ENCODE data around the gene WNT5B.

The WNT5B gene

DNA sequence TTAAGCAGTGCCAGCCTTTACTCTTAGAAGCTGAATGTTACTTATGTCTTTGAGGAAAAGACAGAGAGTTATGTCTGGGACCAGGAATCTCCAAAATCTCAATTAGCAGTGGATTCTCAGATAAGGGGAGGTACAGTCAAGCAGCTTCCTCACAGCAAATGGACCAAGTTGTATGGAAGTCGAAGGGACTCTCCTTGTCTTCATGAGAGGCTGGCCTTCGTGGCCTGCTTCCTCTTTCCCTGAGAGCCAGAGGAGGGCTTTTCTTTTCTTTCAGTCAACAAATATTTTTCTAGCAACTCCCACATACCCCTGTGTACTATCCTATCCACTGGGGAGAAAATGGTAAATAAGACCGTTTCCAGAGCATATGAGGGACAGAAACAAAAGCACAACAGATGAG lies 6.6 kb upstream of the WNT5B start:
- no peak overlapping the region for H2BK12ac ChIP-seq (ENCODE audit: low read length)
- H3K9me3 ChIP-seq (replicated peaks in 1 of 2; ENCODE audit: control insufficient read depth in 2 of 2, insufficient read depth in 1 of 2, low read depth in 1 of 2, low read length in 2 of 2), result no peaks in the 10 kb centered on the region
- no peak overlapping the region for H2AFZ ChIP-seq (ENCODE audit: low read length)
- no CpG with 5 or more reads among the region's 3 CpGs for WGBS, 2 donors (ENCODE audit: extremely low coverage in 2 of 2, insufficient read length in 2 of 2, insufficient replicate concordance in 1 of 2)
- no peak overlapping the region for H2BK5ac ChIP-seq (ENCODE audit: low read length)
- H3K79me1 ChIP-seq (ENCODE audit: low read depth, low read length), result peaks cover 2% of the 10 kb centered on the region
- no peak overlapping the region for H4K8ac ChIP-seq (ENCODE audit: low read depth, low read length)
- no peak overlapping the region for H3K14ac ChIP-seq (ENCODE audit: low read length)
- no peak for DNase-seq (ENCODE audit: low spot score)
- H3K23ac ChIP-seq (ENCODE audit: low read depth, low read length, poor library complexity), result no peak overlapping the region
- no peak overlapping the region for H2BK15ac ChIP-seq (ENCODE audit: low read length)
- H3K36me3 ChIP-seq (replicated peaks in 1 of 2; ENCODE audit: control insufficient read depth in 2 of 2, insufficient read depth in 2 of 2, low read length in 2 of 2), result peaks cover 0 to 11% of the 10 kb centered on the region in 2 donors
- no peak overlapping the region for H2BK120ac ChIP-seq (ENCODE audit: low read depth, low read length)
- no peak overlapping the region for H3K9ac ChIP-seq (ENCODE audit: low read depth, low read length, poor library complexity)
- H3K4me2 ChIP-seq (ENCODE audit: insufficient read depth, low read length, poor library complexity, severe bottlenecking), result no peak overlapping the region
- no peak overlapping the region for H4K91ac ChIP-seq (ENCODE audit: low read depth, low read length, poor library complexity)
- H3K4me3 ChIP-seq (ENCODE audit: low read length in 2 of 2), result no peak overlapping the region
- no peak overlapping the region for H3K18ac ChIP-seq (ENCODE audit: low read length)
- peaks cover 0 to 10% of the 10 kb centered on the region in 2 donors for H3K4me1 ChIP-seq (ENCODE audit: control insufficient read depth in 2 of 2, insufficient read depth in 1 of 2, low read depth in 1 of 2, low read length in 2 of 2)
- no peak overlapping the region for H3K27ac ChIP-seq (replicated peaks; ENCODE audit: low read length)
- no peak overlapping the region for H2AK5ac ChIP-seq (ENCODE audit: low read depth, low read length)
- no peak overlapping the region for H3K4ac ChIP-seq (ENCODE audit: low read length)
- peaks cover 0 to 26% (median 4%) of the 10 kb centered on the region in 3 experiments for H3K27me3 ChIP-seq (ENCODE audit: control insufficient read depth in 3 of 3, insufficient read depth in 3 of 3, low read depth in 1 of 3, low read length in 3 of 3)

DNA sequence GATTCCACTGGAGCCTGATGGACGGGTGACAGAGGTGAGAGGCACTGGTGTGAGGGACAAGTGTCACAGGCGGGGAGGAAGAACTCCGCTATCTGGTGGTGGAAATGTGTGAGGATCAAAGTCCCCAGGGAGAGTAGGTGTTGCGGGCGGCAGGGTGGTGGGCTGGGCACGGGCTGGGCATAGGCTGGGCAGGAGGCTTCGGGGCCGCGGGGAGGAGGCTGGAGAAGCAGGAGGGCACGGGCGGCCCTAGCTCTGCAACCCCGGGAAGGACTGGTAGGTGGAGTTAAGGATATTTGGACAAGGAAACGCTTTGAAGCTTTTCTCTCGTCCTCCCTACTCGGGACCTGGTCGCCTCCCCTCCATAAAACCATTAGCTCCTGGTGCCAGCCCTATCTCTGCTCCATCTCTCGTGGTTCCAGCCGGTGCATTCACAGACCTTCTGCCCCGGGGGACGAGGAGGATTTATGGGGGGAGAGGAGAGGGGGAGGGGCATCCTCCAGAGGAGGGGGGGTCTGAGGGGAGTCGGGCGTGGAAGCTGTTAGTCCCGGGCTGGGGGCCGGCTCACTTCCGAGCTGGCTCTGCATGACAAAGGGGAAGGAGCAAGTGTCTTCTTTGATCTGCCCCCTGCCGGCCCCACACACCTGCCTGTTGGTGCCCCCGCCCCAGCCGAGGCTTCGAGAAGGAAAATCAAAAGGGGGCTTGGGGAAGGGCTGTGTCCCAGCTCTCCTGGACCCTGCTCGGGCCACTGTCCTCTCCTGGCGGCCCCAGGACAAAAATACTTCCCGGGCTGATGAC lies 504 bp downstream of the WNT5B start:
- WGBS, 2 donors (ENCODE audit: extremely low coverage in 2 of 2, insufficient read length in 2 of 2, insufficient replicate concordance in 1 of 2), result no CpG with 5 or more reads among the region's 32 CpGs
- H2BK15ac ChIP-seq (ENCODE audit: low read length), result no peak overlapping the region
- H3K79me1 ChIP-seq (ENCODE audit: low read depth, low read length), result no peaks in the 10 kb centered on the region
- peaks cover 19 to 31% of the 10 kb centered on the region in 2 donors for H3K4me1 ChIP-seq (ENCODE audit: control insufficient read depth in 2 of 2, insufficient read depth in 1 of 2, low read depth in 1 of 2, low read length in 2 of 2)
- H3K4ac ChIP-seq (ENCODE audit: low read length), result no peak overlapping the region
- H2AK5ac ChIP-seq (ENCODE audit: low read depth, low read length), result peak overlapping the region; percentile 26
- peak overlapping the region; percentile 26 for H3K23ac ChIP-seq (ENCODE audit: low read depth, low read length, poor library complexity)
- peaks cover 0 to 24% of the 10 kb centered on the region in 2 donors for H3K36me3 ChIP-seq (replicated peaks in 1 of 2; ENCODE audit: control insufficient read depth in 2 of 2, insufficient read depth in 2 of 2, low read length in 2 of 2)
- H3K27ac ChIP-seq (replicated peaks; ENCODE audit: low read length), result no peak overlapping the region
- peak overlapping the region; percentile 18 to 61 for H3K4me3 ChIP-seq (ENCODE audit: low read length in 2 of 2)
- peak overlapping the region; percentile 80 for H2AFZ ChIP-seq (ENCODE audit: low read length)
- no peak overlapping the region for H4K8ac ChIP-seq (ENCODE audit: low read depth, low read length)
- DNase-seq (ENCODE audit: low spot score), result peak; percentile 20
- no peak overlapping the region for H4K91ac ChIP-seq (ENCODE audit: low read depth, low read length, poor library complexity)
- H3K9ac ChIP-seq (ENCODE audit: low read depth, low read length, poor library complexity), result peak overlapping the region; percentile 60
- H2BK120ac ChIP-seq (ENCODE audit: low read depth, low read length), result no peak overlapping the region
- no peaks in the 10 kb centered on the region for H3K9me3 ChIP-seq (replicated peaks in 1 of 2; ENCODE audit: control insufficient read depth in 2 of 2, insufficient read depth in 1 of 2, low read depth in 1 of 2, low read length in 2 of 2)
- no peak overlapping the region for H3K14ac ChIP-seq (ENCODE audit: low read length)
- peaks cover 0 to 76% (median 25%) of the 10 kb centered on the region in 3 experiments for H3K27me3 ChIP-seq (ENCODE audit: control insufficient read depth in 3 of 3, insufficient read depth in 3 of 3, low read depth in 1 of 3, low read length in 3 of 3)
- peak overlapping the region; percentile 86 for H3K18ac ChIP-seq (ENCODE audit: low read length)
- H2BK12ac ChIP-seq (ENCODE audit: low read length), result no peak overlapping the region
- peak overlapping the region; percentile 78 for H3K4me2 ChIP-seq (ENCODE audit: insufficient read depth, low read length, poor library complexity, severe bottlenecking)
- H2BK5ac ChIP-seq (ENCODE audit: low read length), result no peak overlapping the region

DNA sequence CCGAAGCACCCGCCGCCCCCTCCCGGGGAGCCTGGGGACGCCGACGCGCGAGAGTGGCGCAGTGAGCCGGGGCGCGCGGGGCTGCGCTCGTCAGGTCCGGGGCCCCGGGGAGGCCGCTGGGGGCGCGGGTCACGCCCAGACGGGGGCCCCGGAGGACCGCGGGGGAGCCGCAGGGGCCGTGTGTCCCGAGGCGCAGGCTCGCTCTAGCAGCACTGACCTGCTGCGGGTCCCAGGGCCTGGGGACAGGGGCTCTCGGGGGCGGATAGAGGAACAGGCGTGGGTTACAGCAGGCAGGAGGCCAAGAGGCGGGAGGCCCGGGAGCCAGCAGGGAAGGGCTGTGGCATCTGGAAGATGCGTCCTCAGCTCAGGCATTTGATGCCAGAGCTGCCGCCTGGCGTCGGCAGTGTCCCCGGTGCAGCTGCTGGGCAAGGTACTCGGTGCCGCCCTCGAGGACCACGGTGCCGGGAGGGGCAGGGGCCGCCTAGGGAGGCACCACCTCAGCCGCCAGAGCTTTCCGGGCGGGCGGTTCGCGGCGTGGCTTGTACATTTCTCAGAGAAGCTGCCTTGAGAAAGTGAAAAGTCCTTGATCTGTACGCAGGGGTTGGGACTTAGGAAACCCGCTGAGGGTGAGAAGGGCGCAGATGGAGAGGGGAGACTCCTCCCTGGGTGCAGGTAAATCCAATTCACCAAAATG lies 1.2 kb downstream of the WNT5B start:
- Histone ChIP-seq H3K14ac (ENCODE audit: low read length) (peak overlapping the region; percentile 1), H3K23ac (ENCODE audit: low read depth, low read length, poor library complexity) (no peak overlapping the region), H3K4me2 (ENCODE audit: insufficient read depth, low read length, poor library complexity, severe bottlenecking) (peak overlapping the region; percentile 78), H2BK15ac (ENCODE audit: low read length) (no peak overlapping the region), H3K9ac (ENCODE audit: low read depth, low read length, poor library complexity) (peak overlapping the region; percentile 44), H4K91ac (ENCODE audit: low read depth, low read length, poor library complexity) (no peak overlapping the region), H2BK5ac (ENCODE audit: low read length) (no peak overlapping the region), H2BK120ac (ENCODE audit: low read depth, low read length) (no peak overlapping the region), H3K4me3 (ENCODE audit: low read length in 2 of 2) (peak overlapping the region; percentile 18 to 61), H3K18ac (ENCODE audit: low read length) (peak overlapping the region; percentile 86), H3K79me1 (ENCODE audit: low read depth, low read length) (no peaks in the 10 kb centered on the region), H3K27ac (replicated peaks; ENCODE audit: low read length) (no peak overlapping the region), H3K27me3 (ENCODE audit: control insufficient read depth in 3 of 3, insufficient read depth in 3 of 3, low read depth in 1 of 3, low read length in 3 of 3) (peaks cover 0 to 81% (median 25%) of the 10 kb centered on the region in 3 experiments), H2AK5ac (ENCODE audit: low read depth, low read length) (peak overlapping the region; percentile 26), H3K4ac (ENCODE audit: low read length) (no peak overlapping the region), H2AFZ (ENCODE audit: low read length) (peak overlapping the region; percentile 80), H2BK12ac (ENCODE audit: low read length) (no peak overlapping the region), H4K8ac (ENCODE audit: low read depth, low read length) (no peak overlapping the region), H3K36me3 (replicated peaks in 1 of 2; ENCODE audit: control insufficient read depth in 2 of 2, insufficient read depth in 2 of 2, low read length in 2 of 2) (peaks cover 0 to 27% of the 10 kb centered on the region in 2 donors), H3K9me3 (replicated peaks in 1 of 2; ENCODE audit: control insufficient read depth in 2 of 2, insufficient read depth in 1 of 2, low read depth in 1 of 2, low read length in 2 of 2) (no peaks in the 10 kb centered on the region), H3K4me1 (ENCODE audit: control insufficient read depth in 2 of 2, insufficient read depth in 1 of 2, low read depth in 1 of 2, low read length in 2 of 2) (peaks cover 19 to 26% of the 10 kb centered on the region in 2 donors)
- WGBS, 2 donors (ENCODE audit: extremely low coverage in 2 of 2, insufficient read length in 2 of 2, insufficient replicate concordance in 1 of 2), result no CpG with 5 or more reads among the region's 58 CpGs
- no peak for DNase-seq (ENCODE audit: low spot score)

All from neuronal stem cell (in vitro differentiated cells).